Endothelial cell of umbilical vein (primary cell): ENCODE data around the gene OPN1SW. TPM values are rescaled to one million over a fixed set of nuclear protein-coding genes. Genes with fewer than 3 reads are reported as not detected.

Experiments
- BruUV-seq: library from RNA; stranded (reverse); fragments of 400-500 nt; replicated peaks from 2 replicates; lab custom pipeline; 2021; lab: Mats Ljungman, UMichigan
- CTCF ChIA-PET: fragments of 300-600, 350-600 bp; sonication (Branson Sonifier 250); formaldehyde crosslinking; loops from one replicate; lab custom pipeline; 2021; ENCODE audit warnings: antibody characterized with exemption, inconsistent platforms; lab: Charles Lee
- POLR2A ChIA-PET: fragments of 300-600, 350-600 bp; sonication (Branson Sonifier 250); formaldehyde crosslinking; loops from one replicate; lab custom pipeline; 2021; ENCODE audit warnings: antibody characterized with exemption, inconsistent platforms; lab: Charles Lee
- DNase-seq: peaks from one replicate; pipeline ENCODE4 v3.0.0-alpha.2; 2011; ENCODE audit warnings: low read depth, low spot score
- FAIRE-seq: peaks from 2 replicates; lab custom pipeline; 2011; peaks lifted over from hg19 to GRCh38; lab: Jason Lieb, UNC
- H2AFZ ChIP-seq: 2 replicates; pipeline ENCODE4 v1.6.0; 2012; ENCODE audit warnings: low read depth, low read length, control low read depth, inconsistent platforms
- H3K27ac ChIP-seq: 2 replicates; pipeline ENCODE4 v1.5.1; 2011; ENCODE audit warnings: low read depth, mild to moderate bottlenecking, control low read depth, low read length, moderate library complexity; ENCODE audit not compliant: insufficient read depth
- H3K27me3 ChIP-seq, 2 experiments: 2 replicates each; pipeline versions ENCODE4 v1.6.0 to v1.6.1; 2011; ENCODE audit warnings: low read length in 2 of 2, mixed read lengths in 1 of 2; ENCODE audit not compliant: control insufficient read depth in 2 of 2, insufficient read depth in 2 of 2
- H3K36me3 ChIP-seq, 2 experiments: 2 replicates in 1 of 2; 3 replicates in 1 of 2; pipeline ENCODE4 v1.5.1; 2011; ENCODE audit warnings: low read length in 2 of 2, mild to moderate bottlenecking in 1 of 2, moderate library complexity in 1 of 2; ENCODE audit not compliant: control insufficient read depth in 2 of 2, insufficient read depth in 2 of 2; ENCODE audit errors: extremely low read depth in 1 of 2
- H3K4me1 ChIP-seq: 3 replicates; pipeline ENCODE4 v1.5.1; 2011; ENCODE audit warnings: mild to moderate bottlenecking, low read length; ENCODE audit not compliant: control insufficient read depth, insufficient read depth; ENCODE audit errors: extremely low read depth
- H3K4me2 ChIP-seq: 2 replicates; pipeline ENCODE4 v1.6.1; 2011; ENCODE audit warnings: low read length, control low read depth, mixed read lengths; ENCODE audit not compliant: insufficient read depth
- H3K4me3 ChIP-seq, 3 experiments: fragments of 200-600 bp in 1 of 3; sonication (generic), shearing (Covaris generic) in 1 of 3; replicated peaks in 1 of 3; 2 replicates each; pipeline ENCODE4 v1.5.1; 2011 to 2016; ENCODE audit warnings: control low read depth in 3 of 3, low read length in 3 of 3, mild to moderate bottlenecking in 2 of 3, inconsistent platforms in 1 of 3, low read depth in 1 of 3, moderate library complexity in 1 of 3; ENCODE audit not compliant: insufficient read depth in 1 of 3
- H3K79me2 ChIP-seq: 2 replicates; pipeline ENCODE4 v1.6.0; 2012; ENCODE audit warnings: low read length, inconsistent platforms; ENCODE audit not compliant: control insufficient read depth, insufficient read depth
- H3K9ac ChIP-seq: replicated peaks from 2 replicates; pipeline ENCODE3; 2011; ENCODE audit warnings: low read length, control low read depth; ENCODE audit not compliant: insufficient read depth; ENCODE audit errors: extremely low read depth
- H3K9me1 ChIP-seq: replicated peaks from 3 replicates; pipeline ENCODE4 v1.6.0; 2011; ENCODE audit warnings: mild to moderate bottlenecking, low read length; ENCODE audit not compliant: control insufficient read depth, insufficient read depth; ENCODE audit errors: extremely low read depth
- H3K9me3 ChIP-seq: replicated peaks from 2 replicates; pipeline ENCODE4 v1.5.1; 2012; ENCODE audit warnings: low read length, inconsistent platforms; ENCODE audit not compliant: control insufficient read depth, insufficient read depth
- H4K20me1 ChIP-seq: replicated peaks from 2 replicates; pipeline ENCODE3; 2011; ENCODE audit warnings: mild to moderate bottlenecking, low read length; ENCODE audit not compliant: control insufficient read depth, insufficient read depth; ENCODE audit errors: extremely low read depth
- EZH2 ChIP-seq: IDR thresholded peaks from 2 replicates; pipeline ENCODE4 v1.6.1; 2012; ENCODE audit warnings: borderline replicate concordance, low read depth, mild to moderate bottlenecking, moderate library complexity, low read length, inconsistent platforms; ENCODE audit not compliant: severe bottlenecking
- FOS ChIP-seq: IDR thresholded peaks from 2 replicates; pipeline ENCODE4 v1.6.1; 2011; ENCODE audit warnings: mild to moderate bottlenecking, low read length, moderate library complexity, borderline replicate concordance; ENCODE audit not compliant: insufficient read depth
- GATA2 ChIP-seq: IDR thresholded peaks from 2 replicates; pipeline ENCODE4 v1.7.0; 2011; ENCODE audit warnings: low read depth, mild to moderate bottlenecking, moderate library complexity, mixed read lengths, low read length; ENCODE audit not compliant: insufficient read length, insufficient read depth
- JUN ChIP-seq: IDR thresholded peaks from 2 replicates; pipeline ENCODE4 v1.6.1; 2011; ENCODE audit warnings: borderline replicate concordance, low read depth; ENCODE audit not compliant: insufficient read length, insufficient read depth
- MYC ChIP-seq: IDR thresholded peaks from one replicate; pipeline ENCODE4 v1.6.1; 2011; ENCODE audit warnings: mild to moderate bottlenecking, low read depth, low read length
- POLR2A ChIP-seq: IDR thresholded peaks from 2 replicates; pipeline ENCODE4 v1.6.1; 2012; ENCODE audit warnings: low read depth, mild to moderate bottlenecking, control low read depth, low read length
- POLR2AphosphoS5 ChIP-seq: IDR thresholded peaks from 2 replicates; pipeline ENCODE4 v1.6.1; 2012; ENCODE audit warnings: low read depth, mild to moderate bottlenecking, control low read depth, low read length, moderate library complexity; ENCODE audit not compliant: insufficient read depth
- dilution Hi-C: fragments of 300-500 bp; cut with MboI; formaldehyde crosslinking; loops from one replicate; pipeline ENCODE4 v1.15.0; 2019; ENCODE audit warnings: low sequenced_read_pairs; ENCODE audit not compliant: extremely low pct_ligation_motif_present
- intact Hi-C: fragments of 100-400 bp; cut with micrococcal nuclease; formaldehyde crosslinking; loops from one replicate; pipeline ENCODE4 v1.10.0; 2022
- polyA plus RNA-seq, 4 experiments: library from polyadenylated mRNA; depleted of rRNA in 3 of 4; stranded (reverse) in 3 of 4; unstranded in 1 of 4; fragments of >200 nt; gene quantifications; 2 replicates each; pipeline versions ENCODE4 v1.2.1 to v1.2.3, GENCODE V29; 2011 to 2012; ENCODE audit warnings: missing spikeins in 1 of 4
- total RNA-seq: library from RNA; stranded (reverse); gene quantifications from 2 replicates; pipeline ENCODE4 v1.2.3, GENCODE V29; 2021
- TF ChIP-seq, protein P1 (sequence below): IDR thresholded peaks from 2 replicates; pipeline ENCODE4 v1.6.1; 2011; ENCODE audit not compliant: insufficient read depth, insufficient read length
- TF ChIP-seq, protein P2 (sequence below), 2 donors: IDR thresholded peaks; 1 replicate in 1 of 2; 2 replicates in 1 of 2; pipeline ENCODE4 v1.5.1; 2011; ENCODE audit warnings: low read length in 2 of 2, mild to moderate bottlenecking in 2 of 2, moderate library complexity in 2 of 2, control low read depth in 1 of 2, inconsistent platforms in 1 of 2, low read depth in 1 of 2; ENCODE audit not compliant: insufficient read depth in 1 of 2; ENCODE audit errors: extremely low read depth in 1 of 2

The OPN1SW gene
- total and polyA plus RNA-seq, 2 donors (not counting 3 experiments of a cell fraction or from before 2014, with no cell fraction given), result not detected

DNA sequence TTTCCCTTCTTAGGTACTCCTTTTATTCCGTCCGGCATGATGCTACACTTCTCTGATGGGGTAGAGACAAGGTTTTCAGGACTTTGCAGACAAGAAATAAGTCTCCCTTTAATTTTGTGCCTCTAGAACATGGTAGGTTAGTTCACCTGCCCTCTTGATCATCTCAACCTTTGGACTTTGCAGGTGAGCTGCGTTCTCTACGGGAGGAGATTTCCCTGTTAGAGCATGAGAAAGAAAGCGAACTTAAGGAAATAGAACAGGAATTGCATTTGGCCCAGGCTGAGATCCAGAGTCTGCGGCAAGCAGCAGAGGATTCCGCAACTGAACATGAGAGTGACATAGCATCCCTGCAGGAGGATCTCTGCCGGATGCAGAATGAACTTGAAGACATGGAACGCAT, 25.4 kb upstream of the OPN1SW start:
- BruUV-seq, result no TSS peak
- dilution Hi-C loops (no loop called here), intact Hi-C loops (no loop called here)
- H3K27me3 ChIP-seq, result no peaks in the 10 kb centered on the region
- DNase-seq (no peak), FAIRE-seq (no peak)
- TF ChIP-seq POLR2A (no peak), FOS (no peak), POLR2AphosphoS5 (no peak), MYC (no peak), JUN (no peak), EZH2 (no peak), GATA2 (no peak)
- TF ChIP-seq, protein P1, sequence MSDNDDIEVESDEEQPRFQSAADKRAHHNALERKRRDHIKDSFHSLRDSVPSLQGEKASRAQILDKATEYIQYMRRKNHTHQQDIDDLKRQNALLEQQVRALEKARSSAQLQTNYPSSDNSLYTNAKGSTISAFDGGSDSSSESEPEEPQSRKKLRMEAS, result no peak
- TF ChIP-seq, protein P2, sequence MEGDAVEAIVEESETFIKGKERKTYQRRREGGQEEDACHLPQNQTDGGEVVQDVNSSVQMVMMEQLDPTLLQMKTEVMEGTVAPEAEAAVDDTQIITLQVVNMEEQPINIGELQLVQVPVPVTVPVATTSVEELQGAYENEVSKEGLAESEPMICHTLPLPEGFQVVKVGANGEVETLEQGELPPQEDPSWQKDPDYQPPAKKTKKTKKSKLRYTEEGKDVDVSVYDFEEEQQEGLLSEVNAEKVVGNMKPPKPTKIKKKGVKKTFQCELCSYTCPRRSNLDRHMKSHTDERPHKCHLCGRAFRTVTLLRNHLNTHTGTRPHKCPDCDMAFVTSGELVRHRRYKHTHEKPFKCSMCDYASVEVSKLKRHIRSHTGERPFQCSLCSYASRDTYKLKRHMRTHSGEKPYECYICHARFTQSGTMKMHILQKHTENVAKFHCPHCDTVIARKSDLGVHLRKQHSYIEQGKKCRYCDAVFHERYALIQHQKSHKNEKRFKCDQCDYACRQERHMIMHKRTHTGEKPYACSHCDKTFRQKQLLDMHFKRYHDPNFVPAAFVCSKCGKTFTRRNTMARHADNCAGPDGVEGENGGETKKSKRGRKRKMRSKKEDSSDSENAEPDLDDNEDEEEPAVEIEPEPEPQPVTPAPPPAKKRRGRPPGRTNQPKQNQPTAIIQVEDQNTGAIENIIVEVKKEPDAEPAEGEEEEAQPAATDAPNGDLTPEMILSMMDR (IDR thresholded peaks at IDR 0.05; ENCODE audit: extremely low read depth in 1 of 2, insufficient read depth in 1 of 2, low read depth in 1 of 2, low read length in 2 of 2), result no peak
- H3K79me2 ChIP-seq, result no peaks in the 10 kb centered on the region
- no peaks in the 10 kb centered on the region for H3K9me1 ChIP-seq
- H2AFZ ChIP-seq, result no peak overlapping the region
- H4K20me1 ChIP-seq, result no peaks in the 10 kb centered on the region
- no peaks in the 10 kb centered on the region for H3K4me1 ChIP-seq
- no peaks in the 10 kb centered on the region for H3K36me3 ChIP-seq
- ChIA-PET CTCF (no interaction called here), POLR2A (no interaction called here)
- H3K4me2 ChIP-seq, result no peak overlapping the region
- no peak overlapping the region for H3K27ac ChIP-seq
- no peak overlapping the region for H3K4me3 ChIP-seq
- H3K9me3 ChIP-seq, result no peaks in the 10 kb centered on the region
- H3K9ac ChIP-seq, result no peak overlapping the region
